GM21360 (cell line): Measurements from ENCODE around the gene SLC38A4.
A peak's percentile ranks its signal among the peaks of the same experiment; 100 is the strongest.
"Not testable (repeated sequence)": the region's sequence is repeated elsewhere in the genome, so short reads cannot be mapped to it uniquely, and the experiment has no call there.

ENCODE experiments used
- ATAC-seq: cut with Tn5 transposase; IDR thresholded peaks from one replicate; pipeline ENCODE4 v1.9.1; 2021; ENCODE audit warnings: mild to moderate bottlenecking, moderate library complexity; ENCODE audit not compliant: unreplicated experiment

Gene SLC38A4

DNA sequence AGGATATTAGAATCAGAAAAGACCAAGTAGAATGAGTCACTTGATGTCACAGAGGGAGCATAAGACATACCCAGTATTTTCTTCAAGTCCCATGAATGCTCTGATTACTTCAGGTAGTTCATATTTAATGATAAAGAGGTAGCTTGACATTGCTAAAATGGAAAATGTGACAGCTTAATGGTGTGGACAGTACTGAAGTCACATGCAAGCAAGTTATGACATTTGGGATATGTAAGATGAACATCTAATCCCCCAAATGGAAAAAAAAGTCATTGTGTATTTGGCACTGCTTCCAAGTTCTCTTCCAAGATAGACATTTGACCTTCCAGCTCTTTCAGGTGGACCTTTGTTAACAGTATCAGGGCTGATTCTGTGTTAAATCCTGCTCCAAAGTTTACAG is 45.9 kb downstream of the SLC38A4 start:
- no peak for ATAC-seq

- ATAC-seq, result no peak
Measured at GRCh38 chr12:46779063-46779462, 46.7 kb downstream of the SLC38A4 start.

GRCh38 chr12:46778415-46778814 is 47.4 kb downstream of the SLC38A4 start:
- ATAC-seq, result no peak

GRCh38 chr12:46777587-46777986 is 48.2 kb downstream of the SLC38A4 start:
- ATAC-seq, result no peak

- no peak for ATAC-seq
Measured at GRCh38 chr12:46775796-46776195, 50.0 kb downstream of the SLC38A4 start.

GRCh38 chr12:46774322-46774633 is 51.5 kb downstream of the SLC38A4 start:
- ATAC-seq, result no peak

DNA sequence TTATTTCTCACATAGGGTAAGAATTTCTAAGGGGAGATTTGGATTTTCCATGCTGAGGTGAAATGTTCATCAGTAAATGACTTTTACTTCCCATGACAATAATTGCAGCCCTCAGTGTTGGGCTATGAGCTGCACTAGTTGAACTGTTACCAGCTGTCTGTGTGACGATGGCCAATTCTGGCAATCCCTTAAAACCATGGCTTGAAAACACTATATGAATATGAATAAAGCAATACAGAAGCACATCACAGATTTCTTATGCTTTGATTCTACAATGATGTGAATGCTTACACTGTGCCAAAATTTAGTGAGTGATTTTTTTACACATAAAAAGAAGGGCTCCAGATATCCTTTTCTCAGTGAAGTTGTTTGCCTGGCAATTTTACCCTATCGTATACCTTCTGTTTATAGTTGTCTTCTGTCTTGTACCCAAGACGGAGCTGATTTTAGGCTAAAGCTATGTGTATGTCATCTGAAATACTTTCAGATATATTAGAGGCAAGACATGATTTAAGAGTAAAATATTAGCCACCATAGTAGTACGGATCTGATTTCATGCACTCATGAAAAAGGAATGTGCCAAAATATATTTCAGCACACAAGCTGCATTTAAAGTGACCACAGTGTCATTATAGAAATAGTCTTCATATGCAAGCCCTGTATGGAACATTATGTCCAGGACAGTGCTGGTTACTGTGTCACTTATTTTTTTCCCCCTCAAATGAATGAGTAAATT is 52.0 kb downstream of the SLC38A4 start:
- no peak for ATAC-seq

GRCh38 chr12:46771268-46771827 is 54.4 kb downstream of the SLC38A4 start:
- no peak for ATAC-seq

GRCh38 chr12:46770501-46771183 is 55.2 kb downstream of the SLC38A4 start:
- ATAC-seq, result no peak

DNA sequence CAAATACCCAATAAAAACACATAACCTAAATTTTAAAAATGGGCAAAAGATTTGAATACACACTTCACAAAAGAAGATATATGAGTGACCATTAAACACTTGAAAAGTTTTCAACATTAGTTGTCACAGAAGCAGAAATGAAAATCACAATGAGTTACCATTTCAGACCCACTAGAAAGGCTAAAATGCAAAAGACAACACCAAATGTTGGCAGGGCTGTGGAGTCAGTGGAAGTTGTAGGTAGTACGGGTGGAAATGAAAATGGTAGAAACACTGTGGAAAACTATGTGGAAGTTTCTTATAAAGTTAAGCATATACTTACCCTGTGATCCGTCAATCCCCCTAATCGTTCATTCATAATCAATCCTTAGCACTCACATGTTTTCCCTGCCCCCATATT is 61.8 kb downstream of the SLC38A4 start:
- ATAC-seq, result no peak

DNA sequence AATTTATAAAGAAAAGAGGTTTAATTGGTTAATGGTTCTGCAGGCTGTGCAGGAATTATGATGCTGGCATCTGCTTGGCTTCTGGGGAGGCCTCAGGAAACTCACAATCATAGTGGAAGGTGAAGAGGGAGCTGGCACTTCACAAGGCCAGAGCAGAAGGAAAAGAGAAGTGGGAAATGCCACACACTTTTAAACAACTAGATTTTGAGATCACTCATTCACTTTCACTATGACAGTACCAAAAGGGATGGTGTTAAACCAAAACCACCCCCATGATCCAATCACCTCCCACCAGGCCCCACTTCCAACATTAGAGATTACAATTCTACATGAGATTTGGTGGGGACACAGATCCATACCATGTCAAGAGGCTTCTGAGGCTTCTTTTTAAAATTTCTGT is 62.6 kb downstream of the SLC38A4 start:
- ATAC-seq, result no peak

DNA sequence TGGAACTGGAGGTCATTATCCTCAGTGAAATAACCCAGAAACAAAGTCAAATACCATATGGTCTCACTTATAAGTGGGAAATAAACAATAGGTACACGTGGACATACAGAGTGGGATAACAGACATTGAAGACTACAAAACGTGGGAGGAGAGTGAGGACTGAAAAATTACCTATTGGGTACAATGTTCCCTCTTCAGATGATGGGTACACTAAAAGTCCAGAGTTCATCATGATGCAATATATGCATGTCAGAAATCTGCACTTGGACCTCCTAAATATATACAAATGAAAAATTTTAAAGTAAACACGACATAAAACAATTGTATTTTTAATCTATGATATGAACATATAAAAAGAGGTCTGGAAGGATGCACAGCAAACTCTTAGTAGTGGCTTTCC is 71.2 kb downstream of the SLC38A4 start:
- ATAC-seq, result no peak

- no peak for ATAC-seq
Measured at GRCh38 chr12:46752396-46752795, 73.4 kb downstream of the SLC38A4 start.

- no peak for ATAC-seq
Measured at GRCh38 chr12:46751173-46751572, 74.6 kb downstream of the SLC38A4 start.

DNA sequence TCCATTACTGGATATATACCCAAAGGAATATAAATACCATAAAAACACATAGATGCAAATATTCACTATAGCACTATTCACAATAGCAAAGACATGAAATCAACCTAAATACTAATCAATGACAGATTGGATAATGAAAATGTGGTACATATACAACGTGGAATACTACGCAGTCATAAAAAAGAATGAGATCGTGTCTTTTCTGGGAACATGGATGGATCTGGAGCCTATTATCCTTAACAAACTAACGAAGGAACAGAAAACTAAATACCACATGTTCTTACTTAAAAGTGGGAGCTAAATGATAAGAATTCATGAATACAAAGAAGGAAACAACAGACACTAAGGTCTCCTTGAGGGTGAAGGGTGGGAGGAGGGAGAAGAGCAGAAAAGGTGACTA is 76.5 kb downstream of the SLC38A4 start:
- no peak for ATAC-seq

GRCh38 chr12:46744283-46744682 is 81.5 kb downstream of the SLC38A4 start:
- no peak for ATAC-seq

DNA sequence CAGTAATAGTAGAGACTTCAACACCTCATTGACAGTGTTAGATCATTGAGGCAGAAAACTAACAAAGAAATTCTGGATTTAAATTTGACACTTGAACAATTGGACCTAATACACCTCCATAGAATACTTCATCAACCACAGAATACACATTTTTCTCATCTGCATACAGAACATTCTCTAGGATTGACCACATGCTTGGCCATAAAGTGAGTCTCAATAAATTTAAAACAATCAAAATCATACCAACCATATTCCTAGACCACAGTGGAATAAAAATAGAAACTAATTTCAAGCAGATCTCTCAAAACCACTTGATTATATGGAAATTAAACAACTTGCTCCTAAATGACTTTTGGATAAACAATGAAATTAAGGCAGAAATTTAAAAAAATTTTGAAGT is 82.3 kb downstream of the SLC38A4 start:
- ATAC-seq, result no peak

DNA sequence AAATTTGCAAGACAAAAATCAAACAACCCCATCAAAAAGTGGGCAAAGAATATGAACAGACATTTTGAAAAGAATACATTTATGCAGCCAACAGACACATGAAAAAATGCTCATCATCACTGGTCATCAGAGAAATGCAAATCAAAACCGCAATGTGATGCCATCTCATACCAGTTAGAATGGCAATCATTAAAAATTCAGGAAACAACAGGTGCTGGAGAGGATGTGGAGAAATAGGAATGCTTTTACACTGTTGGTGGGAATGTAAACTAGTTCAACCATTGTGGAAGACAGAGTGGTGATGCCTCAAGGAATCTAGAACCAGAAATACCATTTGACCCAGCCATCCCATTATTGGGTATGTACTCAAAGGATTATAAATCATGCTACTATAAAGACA is 83.5 kb downstream of the SLC38A4 start:
- ATAC-seq, result not testable (repeated sequence)

- ATAC-seq, result peak; percentile 52
Measured at GRCh38 chr12:46725332-46725731, 100.5 kb downstream of the SLC38A4 start.

- no peak for ATAC-seq
Measured at GRCh38 chr12:46723629-46724419, 102.0 kb downstream of the SLC38A4 start.

DNA sequence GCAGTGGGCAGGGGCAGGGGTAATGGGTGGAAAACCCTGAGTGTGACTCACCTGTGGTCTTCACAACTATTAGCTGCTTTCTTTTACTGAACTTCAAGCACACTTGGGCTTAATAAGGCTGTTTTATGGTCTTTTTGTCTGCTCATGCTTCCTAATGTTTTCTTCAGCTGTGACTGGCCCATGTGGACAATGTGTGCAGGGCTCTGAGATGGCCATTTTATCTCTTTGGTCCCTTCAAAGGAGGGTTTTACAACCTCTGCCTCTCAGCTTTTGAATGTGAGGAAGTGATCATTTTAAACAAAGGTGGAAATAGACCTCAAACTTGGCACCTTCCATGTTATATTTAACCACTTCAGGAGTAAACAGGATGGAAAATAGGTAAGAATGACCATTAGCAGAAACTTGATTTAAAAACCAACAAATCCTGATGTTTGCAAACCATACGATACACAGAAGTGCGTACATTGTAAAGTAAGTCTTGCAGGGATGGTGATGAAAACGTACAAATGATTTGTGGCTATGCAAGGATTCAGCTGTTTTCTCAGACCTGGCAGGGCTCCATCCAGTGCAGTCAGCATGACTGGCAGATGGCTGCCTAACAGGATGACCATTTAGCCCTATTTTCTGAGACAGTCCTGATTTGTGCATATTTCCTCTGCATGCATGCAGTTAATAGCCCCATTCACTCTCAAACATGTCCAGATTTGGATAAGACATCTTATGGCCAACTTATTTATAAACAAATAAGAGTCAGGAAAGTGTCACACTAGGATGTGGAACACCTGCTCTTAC is 103.2 kb downstream of the SLC38A4 start:
- ATAC-seq, result no peak
